RPMI8226 (cell line): Measurements from ENCODE around the gene TLL2.

Source experiments
- DNase-seq: peaks from one replicate; pipeline ENCODE4 v3.0.0-alpha.2; 2015

TLL2 gene

DNA sequence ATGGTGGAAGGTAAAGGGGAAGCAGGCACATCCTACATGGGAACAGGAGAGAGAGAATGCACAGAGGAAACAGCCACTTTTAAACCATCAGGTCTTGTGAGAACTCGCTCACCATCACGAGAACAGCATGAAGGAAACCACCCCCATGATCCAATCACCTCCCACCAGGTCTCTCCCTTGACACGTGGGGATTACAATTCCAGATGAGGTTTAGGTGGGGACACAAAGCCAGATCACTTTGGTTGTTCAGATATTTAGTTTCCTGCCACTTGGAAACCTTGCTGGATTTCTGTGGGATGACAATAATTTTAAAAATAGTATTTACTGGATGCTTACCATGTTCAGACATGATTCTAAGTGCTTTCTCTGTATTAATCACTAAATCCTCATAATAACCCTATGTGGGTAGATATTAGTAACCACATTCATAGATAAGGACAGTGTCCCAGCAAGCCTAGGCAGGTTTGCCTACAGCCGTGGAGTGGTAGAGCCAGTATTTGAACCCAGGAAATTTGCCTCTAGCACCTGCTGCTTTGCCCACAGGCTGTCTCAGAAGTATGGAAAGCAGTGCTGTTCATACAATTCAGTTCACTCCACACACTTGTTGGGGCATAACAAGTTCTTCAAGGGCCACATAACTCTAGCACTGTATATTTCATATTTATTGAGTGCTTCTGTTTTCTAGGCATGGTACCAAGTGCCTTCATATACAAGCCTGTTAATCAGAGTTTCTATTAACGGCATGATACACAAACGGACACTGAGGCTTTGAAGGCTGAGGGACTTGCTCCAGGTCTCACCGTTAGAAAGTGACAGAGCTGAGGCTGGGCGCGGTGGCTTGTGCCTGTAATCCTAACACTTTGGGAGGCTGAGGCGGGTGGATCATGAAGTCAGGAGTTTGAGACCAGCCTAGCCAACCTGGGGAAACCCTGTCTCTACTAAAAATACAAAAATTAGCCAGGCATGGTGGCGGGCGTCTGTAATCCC lies 8.3 kb downstream of the TLL2 start:
- DNase-seq = no peak

DNA sequence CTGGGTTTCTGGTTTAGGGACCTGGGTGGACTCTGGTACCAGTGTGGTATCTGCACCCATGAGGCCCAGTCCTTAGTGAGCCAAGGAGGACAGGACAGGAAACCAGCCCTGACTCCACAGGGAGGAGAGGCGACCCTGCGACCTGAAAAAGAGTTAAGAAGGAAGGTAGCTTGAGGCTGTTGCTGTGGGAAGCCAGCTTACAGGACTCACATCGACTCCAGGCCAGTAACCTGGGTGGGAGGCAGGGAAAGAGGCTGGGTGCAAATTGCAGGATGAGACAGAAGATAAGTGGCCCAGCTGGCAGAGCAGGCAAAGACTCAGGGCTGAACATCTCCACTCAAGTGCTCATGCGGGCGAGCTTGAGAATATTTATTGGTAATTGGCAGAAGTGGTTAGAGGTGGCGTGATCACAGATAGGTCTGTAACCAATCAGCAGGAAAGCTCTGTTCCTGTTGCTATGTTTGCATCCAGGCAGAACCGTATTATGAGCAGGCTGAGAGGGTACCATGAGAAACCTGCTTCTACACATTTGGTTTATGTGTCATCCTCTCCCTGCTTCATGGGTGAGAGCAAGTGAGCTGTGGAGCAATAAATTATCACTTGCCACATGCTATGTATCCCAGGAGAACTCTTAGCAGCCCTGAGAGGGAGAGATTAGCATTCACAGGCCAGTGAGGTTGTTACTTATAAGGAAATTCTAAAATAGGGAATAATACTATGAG lies 11.0 kb downstream of the TLL2 start:
- DNase-seq = no peak

DNA sequence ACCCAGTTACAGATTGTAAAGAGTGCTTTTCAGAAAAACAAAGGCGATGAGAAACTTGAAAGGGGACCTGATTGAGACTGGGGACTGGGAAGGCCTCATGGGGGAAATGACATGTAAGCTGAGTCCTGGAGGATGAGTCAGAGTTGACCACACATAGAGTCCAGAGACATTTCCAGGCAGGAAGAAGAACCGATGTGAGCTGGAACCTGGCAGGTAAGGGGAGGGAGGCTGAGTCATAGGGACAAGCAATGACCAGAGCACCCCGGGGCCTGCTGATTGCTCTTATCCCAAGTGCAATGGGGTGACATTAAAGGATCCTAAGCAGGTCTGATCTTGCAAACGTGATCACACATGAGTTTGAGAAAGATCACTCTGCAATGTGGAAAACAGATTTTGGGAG lies 11.7 kb downstream of the TLL2 start:
- DNase-seq = no peak

DNA sequence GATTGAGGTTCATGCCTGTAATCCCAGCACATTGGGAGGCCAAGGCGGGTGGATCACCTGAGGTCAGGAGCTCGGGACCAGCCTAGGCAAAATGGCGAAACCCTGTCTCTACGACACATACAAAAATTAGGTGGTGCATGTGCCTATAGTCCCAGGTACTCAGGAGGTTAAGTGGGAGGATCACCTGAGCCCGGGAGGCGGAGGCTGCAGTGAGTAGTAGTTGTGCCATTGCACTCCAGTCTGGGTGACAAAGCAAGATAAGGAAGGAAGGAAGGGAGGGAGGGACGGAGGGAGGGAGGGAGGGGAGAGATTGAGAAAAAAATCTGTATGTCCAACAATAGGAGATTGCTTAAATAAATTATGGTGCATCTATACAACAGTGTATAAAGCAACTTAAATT lies 13.2 kb downstream of the TLL2 start:
- DNase-seq = no peak

DNA sequence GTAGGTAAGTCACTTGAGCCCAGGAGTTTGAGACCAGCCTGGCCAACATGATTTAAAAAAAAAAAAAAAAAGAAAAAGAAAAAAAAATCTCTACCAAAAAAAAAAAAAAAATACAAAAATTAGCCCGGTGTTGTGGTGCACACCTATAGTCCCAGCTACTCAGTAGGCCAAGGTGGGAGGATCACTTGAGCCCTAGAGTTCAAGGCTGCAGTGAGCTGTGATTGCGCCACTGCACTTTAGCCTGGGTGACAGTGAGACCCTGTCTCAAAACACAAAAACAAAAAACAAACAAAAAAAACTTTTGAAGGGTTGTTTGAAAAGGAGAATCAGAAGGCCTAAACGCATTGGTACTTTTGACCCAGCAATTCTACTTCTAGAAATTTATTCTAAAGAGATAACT lies 13.7 kb downstream of the TLL2 start:
- no peak for DNase-seq

DNA sequence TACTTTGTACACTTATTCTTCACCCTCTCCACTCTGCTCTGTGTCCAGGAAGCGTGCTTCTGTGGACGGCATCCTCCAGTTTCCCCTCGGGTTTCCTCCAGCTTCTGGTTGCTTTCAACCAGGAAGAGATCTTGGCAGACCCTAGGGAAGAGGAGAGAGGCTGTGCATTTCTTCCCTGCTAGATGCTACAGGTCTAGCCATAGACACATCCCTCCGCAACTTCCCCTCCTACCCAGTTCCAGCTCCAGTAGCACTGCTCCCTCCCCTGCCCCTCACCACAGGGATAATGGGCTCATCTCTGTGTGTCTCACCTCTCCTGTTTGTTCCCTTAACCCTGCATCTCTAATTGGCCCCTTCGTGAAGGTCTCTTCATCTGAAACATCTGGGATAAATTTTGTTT lies 16.3 kb downstream of the TLL2 start:
- no peak for DNase-seq

DNA sequence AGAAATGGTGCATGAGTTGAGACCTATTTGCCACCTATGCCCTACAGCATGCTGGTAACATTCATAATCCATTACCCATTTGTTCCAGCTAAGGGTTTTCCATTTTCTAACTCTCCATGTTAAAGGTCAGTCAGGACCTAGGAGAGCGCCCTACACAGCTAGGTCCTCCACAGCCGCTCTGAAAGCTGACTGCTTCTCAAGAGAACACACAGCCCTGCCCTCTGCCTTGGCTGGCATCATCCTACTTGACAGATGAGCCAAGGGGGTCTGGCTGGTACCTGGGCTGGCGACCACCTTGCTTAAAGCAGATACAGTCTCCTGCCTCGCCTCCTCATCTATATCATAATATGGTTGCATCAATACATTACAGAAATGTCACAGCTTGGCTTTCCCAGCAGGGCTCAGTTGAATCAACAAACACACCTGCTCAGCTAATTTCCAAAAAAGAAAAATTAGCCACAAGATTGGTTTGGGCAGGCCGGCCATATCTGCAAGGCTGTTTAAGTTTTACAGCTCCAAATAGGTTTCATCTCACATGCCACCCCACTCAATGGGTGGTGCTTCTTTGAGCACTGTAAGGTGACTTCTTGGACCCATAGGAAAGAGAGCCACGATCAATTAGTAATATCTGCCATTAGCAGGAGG lies 17.3 kb downstream of the TLL2 start:
- DNase-seq = no peak

DNA sequence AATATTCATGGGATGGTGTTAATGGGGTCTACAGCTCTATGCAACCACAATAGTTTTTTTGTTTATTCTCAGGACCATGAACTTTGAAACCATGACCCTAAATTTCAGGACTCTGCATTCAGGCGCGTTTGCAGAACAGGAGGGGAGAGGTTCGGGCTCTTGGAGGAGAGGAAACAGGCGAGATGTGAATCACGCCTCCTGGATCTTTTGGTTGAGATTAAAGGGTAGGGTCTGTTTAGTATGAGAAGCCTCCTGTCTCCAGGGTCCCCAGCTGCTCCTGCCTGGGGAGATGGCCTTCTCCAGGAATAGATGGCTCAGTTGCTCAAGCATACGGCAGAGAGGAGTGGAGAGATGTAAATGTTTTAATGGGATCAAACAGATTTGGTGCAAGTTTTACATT lies 18.2 kb downstream of the TLL2 start:
- DNase-seq = no peak

DNA sequence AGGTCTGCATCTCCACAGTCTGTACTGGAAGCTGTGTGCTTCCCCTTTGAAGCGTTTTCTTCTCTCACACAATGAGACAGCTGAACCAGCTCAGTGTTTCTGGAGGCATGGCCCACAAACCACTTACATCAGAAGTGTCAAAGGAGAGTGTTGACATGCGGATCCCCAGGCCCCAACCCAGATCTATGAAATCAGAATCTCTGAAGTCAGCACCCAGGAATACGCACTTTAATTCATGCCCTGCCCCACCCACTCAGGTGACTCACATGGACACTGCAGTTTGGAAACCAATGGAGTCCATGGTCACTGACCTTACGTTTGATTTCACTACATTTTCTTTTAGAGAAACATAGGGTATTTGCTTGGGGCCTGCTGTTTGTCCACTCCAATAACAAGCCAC lies 19.0 kb downstream of the TLL2 start:
- DNase-seq = no peak

DNA sequence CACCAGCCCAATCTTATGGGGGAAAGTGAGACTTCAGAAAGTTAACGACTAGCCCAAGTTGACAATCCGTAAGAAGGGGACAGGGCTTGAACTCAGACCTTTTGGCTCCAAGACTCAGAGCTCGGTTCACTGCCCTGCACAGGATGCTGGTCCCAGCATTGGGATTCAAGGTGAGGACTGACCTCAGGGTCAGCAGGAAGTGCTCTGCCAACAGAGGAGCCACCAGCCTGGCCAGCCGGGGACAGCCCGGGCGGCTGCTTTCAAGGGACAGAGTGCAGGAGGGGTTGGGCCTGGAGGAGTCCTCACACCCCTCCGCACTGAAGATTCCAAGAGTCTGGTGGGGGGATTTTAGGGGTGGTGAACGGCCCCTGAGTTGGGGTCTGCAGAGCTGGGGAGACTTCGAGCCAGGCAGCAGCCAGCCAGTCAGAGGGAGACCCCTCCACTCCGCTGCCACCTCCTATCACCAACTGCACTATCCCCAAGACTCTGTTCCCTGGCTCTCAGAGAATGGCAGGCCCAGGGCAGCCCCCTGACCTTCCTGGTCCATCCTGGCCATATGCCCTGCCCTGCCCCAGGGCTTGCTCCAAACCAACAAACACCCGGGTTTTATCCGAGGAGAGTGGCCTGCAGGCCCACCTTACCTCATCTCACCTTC lies 19.7 kb downstream of the TLL2 start:
- DNase-seq = no peak

DNA sequence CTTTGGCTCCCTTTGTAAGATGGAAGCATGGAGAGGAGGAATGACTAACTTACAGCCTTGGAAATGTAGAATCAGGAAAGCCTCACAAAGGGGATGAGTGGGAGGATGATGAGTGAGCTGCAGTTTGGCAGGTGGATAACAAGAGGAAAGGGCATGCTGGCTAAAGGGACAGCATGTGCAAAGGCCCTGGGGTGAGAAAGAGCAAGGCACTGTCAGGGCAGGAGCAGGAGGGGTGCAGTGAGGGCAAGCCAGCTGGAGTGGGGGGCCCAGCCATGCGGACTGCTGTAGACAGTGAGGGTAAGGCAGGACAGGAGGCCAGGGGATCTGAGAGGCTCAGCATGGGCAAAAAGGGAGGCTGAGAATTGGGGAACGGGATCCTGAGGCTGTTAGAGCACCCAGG lies 20.5 kb downstream of the TLL2 start:
- no peak for DNase-seq

DNA sequence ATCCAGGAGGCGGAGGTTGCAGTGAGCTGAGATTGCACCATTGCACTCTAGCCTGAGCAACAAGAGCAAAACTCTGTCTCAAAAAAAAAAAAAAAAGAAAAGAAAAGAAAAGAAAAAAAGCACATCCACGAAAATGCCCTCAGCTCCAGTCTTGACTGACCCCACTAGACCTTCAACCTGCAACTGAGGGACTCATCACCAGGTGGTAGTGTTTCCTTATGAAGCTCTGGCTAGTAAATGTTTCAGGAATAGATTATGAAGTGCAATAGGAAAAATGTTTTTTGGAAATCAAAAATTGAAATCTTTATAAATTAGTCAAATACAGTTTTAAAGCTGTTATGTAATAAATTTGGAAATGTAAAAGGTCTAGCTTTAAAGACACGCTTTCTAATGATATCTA lies 22.4 kb downstream of the TLL2 start:
- no peak for DNase-seq

DNA sequence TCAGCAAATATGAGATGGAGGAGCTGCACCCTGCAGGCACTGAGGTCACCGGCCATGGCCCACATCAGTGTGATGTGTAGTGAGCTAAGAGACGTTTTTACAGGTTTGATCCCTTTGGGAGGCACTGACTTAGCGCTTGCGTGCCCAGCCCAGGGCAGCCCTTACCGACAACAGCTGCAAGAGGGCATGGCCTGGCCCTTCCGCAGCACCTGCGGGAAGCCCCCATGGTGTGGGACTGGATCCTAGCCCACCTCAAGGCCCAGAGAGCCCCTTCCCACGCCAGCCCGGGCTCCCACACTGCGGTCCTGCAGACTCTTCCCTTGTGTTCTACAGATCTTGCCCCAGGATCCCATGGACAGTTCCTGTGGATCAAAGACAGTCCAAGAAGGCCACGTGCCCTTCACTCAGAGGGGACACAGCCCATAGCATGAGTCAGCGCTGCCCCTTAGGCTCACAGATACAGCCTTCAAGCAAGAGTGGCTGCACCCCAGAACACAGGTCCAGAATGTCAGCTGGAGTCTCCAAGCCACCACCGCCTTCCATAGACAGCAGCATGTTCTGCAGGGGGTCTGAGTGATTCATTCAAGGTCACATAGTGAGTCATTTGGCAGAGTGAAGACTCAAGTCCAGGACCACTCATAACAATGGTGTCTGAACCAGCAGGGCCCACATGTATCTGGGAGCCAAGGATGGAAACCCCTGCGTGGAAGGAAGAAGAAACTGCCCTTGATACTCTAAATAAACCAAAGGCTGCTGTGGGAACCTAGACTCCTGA lies 25.4 kb downstream of the TLL2 start:
- no peak for DNase-seq

DNA sequence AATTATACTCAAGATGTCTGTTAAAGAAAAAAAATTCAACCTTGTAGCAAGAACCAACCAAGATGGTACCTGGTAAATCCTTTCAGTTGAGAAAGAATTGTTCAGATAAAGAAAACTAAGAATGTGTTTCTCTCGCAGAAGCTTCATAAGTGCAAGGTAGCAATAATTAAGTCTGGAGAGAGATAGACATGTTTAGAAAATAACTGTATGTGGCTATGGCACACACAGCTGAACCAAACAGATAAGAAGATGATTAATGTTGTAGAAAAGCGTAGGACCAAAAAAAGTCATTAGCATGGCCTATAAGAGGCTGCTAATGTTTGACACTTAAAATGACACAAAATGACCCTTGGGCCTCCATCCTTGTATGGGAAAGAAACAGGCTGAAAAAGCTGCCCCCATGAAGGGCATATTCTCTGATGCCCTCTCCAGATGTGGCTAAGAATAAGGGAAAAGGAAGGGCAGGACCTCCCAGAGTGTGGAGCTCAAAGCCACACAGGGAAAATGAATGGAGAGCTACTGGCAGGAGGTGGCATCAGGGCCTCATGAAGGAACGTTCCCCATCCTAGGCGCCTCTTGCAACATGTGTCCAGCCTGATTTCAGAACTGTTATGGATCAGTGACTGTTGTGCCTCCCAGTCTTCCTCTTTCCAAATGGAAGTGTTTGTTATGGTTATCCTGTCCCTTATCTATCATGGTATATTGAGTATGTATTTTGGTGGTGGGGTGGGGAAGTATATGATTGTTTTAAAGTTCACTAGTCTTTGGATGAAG lies 30.7 kb downstream of the TLL2 start:
- no peak for DNase-seq

DNA sequence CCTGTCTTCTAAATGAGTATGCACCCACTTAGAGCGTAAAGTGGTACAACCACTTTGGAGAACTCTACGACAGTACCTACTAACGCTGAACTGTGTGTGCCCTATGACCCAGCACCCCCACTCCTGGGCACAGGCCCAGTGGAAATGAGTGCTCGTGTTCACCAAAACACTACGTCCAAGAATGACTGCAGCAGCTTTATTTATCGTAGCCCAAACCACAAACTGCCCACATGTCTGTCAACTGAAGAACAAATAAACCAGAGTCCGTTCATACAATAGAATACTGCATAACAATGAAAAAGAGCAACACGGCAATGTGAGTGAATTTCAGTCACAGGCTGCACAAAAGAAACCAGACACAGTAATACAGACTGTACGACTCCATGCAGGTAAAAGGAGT lies 35.4 kb downstream of the TLL2 start:
- no peak for DNase-seq

DNA sequence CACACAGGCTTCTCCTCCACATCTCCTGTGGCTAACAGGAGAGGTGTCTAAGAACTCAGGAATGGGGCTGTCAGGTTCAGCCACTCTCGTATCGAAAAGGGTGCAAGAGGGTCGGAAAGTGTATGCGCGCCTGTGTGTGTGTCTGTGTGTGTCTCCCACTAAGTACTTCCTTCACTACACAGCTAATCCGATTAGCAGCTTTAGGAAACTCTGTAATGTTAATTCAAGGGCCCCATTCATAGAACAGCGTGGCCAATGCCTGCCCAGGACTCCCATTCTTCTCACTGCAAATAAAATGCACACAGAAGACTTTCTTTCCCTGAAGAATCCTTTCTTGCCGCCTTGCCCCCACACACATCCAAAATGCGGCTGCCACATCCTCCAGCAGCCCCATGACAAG lies 39.9 kb downstream of the TLL2 start:
- no peak for DNase-seq

DNA sequence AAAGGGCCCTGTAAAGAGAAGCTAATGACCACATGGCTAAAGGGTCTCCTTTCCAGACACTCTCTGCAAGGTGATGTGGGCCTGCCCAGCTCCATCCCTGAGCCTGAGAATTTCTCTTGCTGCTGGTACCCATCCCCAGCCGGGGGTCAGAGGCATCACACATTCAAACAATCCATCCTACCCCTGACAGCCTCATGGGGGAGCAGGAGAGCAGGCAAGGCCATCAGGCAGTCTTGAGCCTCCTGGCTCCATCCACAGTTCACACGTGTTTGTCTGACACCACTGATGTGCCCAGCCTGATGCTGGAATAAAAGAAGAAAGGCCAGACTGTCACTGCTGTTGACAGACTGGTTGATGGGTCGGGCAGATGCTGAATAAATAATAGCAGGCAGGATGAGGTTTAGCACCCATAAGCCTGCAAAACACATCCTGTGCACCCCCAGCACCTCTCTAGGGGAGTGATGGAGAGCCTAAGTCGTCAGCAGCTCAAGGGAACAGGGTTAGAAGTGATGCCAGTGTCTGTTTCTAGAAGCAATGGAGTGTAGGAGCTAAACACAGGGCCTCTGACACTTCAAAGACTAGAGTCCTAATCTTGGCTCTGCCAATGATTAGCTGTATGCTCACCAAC lies 43.5 kb downstream of the TLL2 start:
- peak; percentile 40 for DNase-seq

DNA sequence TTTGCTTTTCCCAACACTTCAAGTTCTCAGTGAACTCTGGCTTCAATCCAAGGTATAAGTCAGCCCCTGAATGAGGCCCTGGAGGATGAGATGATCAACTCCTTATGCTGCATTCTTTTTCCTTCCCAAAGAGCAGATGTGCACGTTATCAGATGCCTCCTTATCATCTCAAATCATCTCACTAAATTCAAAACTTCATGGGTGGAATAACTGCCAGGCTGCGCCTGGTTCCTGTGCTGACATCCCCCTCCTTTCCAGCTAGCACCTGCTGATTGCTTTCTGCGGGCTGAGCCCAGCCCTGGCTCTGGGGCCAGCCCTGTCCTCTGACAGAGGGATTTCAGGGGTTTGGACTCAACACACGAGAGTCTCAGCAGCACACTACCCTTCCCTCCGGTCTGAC lies 44.9 kb downstream of the TLL2 start:
- no peak for DNase-seq

DNA sequence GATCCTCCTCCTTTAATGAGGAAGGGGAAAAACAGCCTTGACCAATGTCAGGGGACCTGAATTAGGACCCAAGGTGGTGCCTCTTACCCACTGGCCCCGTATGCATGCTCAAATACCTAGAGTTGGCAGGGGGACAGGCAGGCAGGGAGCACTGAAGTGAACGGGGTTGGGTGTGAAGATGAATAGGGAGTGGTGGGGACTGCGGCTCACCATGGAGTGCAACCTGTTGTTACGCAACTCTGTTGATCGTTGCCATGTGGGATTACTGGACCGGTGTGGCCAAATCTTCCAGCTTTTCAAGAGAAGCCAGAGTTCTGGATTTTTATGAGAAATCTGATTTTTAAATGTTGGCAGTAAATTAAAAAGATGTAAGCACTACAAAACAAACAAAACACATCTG lies 48.1 kb downstream of the TLL2 start:
- no peak for DNase-seq

DNA sequence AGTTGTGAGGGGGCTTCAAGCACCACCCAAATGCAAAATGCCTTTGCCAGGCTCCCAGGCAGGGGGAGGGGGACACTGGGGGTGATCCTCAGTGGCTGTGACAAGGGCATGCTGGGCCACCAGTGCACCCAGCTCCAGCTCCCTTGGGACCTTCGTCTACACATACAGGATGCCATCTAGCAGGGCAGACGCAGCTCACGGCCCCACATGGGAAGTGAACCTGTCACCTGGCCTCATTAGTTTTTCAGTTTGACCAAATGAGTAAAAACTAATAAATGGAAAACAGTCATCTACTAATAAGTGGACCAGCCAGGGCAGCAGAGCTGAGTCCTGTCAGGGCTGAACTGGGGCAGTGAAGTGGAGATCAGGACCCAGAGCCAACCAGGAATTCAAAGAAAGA lies 50.2 kb downstream of the TLL2 start:
- no peak for DNase-seq

DNA sequence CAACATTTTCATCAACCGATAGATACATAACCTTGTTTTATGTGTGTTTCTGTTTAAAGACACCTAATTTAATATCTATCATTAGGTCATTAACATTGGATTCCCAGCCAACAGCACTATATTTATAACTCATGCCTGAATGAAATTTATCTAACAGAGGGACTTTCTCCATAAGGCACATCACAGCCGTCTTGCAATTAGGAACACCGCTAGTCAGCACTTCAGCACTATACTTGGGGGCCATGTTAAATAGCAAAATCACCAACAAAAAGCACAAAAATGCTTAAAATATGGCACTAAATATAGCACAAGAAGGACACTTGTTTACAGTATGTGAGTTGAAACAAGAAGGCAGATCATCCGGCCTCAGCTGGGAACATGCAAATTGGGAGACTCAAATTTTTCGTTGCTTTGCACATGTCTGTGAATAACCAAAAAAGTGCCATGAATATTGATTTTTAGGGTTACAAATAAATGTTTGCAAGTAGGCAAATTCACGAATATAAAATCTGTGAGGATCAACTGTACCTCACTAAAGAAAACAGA lies 51.0 kb downstream of the TLL2 start:
- no peak for DNase-seq
